Left renal cortex interstitium (tissue), 4 donors: ENCODE results near the gene NFYB. TPM values are rescaled to one million over a fixed set of nuclear protein-coding genes. Genes with fewer than 3 reads are reported as not detected.
"Not testable (repeated sequence)": the region's sequence is repeated elsewhere in the genome, so short reads cannot be mapped to it uniquely, and the experiment has no call there.

Experiments used
- DNase-seq, 4 donors: peaks; one replicate each; pipeline ENCODE4 v3.0.0-alpha.2; 2013; ENCODE audit warnings: low read depth in 4 of 4, low spot score in 2 of 4, missing footprints in 1 of 4
- polyA plus RNA-seq, 4 donors: library from polyadenylated mRNA; unstranded; fragments of 120-200 nt; gene quantifications; one replicate each; pipeline ENCODE4 v1.2.1, GENCODE V29; 2013; ENCODE audit not compliant: insufficient read length in 4 of 4

Gene NFYB
- polyA plus RNA-seq = 100 to 1,000 TPM in 2 of 4 donors, 10 to 100 TPM in 2; 85.0 to 120 (median 95.6) TPM

DNA sequence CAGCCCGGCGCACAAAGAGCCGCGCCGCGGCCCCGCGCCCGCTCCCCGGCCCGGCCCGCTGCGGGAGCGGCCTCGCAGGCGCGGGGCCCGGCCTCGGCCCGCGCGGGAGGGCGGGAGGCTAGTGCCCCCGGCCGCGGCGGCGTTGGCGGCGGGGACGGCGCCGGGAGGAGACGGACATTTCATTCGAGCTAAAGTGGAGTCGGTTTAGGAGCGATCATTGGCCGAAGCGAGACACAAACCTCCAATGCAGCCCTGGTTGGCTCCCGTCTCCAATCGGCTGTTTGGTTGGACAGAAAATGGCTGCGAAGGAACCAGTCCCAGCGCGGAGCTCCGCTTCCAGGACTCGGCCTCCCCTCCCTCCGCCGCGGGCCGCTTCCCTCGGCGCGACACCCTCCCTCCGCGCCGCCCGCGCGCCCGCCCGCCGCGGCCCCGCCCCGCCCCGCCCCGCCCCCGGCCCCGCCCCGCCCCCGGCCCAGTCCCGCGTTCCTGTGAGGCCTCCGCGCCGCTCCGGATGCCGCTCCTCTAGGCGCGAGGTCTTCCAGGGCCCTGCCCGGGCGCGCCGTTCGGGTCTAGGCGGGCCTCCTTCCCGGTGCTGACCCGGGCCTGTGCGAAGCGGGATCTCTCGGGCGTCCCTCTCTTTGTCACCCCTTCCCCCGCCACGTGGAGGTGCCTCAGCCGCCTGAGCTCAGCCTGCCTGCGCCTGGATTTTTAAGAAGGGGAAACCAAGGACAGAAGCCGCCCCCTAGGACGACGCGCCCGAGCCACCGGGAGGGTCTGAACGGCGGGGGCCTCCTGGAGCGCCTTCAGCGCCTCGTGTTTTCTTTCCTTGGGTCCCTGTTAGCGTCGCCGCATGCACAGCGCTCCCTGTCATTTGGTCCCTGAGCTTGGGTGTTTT is at the start of gene NFYB:
TSS of gene NFYB (minus strand) at position 309 of the 895 bp plus-strand sequence. CDS start 2,757 bp downstream, outside the sequence.
- DNase-seq = peak; percentile 77 to 91 (median 87)

DNA sequence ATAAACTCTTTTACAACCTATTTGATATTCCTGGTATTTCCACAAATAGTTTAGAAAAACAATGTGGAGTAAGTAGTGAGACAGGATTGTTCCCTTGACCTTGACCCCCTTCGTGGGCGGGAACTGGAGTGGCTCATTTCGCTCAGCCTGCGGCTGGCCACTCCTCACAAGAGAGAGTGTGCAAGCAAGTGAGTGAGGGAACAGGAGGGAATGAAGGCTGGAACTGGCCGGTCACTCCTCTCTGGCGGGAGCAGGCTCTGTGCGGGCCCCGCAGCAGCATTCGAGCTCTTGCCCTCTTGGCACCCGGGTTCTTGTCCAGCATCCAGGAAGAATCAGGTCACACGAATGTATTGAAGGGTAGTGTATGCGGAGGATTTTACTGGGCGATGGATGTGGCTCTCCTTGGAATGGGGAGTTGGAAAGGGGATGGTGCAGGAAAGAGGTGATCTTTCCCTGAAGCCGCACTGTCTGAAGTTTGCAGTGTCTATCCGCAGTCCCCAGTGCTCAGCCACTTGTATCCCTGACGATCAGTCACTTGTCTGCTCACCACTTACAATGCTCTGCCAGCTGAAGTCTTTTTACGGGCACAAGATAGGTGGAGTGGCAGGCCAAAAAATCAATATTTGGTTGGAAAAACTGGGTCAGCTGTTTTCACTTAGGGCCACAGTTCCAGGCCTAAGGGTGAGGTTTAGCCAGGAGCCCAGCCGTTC is 49.6 kb upstream of the NFYB start:
- DNase-seq = no peak

DNA sequence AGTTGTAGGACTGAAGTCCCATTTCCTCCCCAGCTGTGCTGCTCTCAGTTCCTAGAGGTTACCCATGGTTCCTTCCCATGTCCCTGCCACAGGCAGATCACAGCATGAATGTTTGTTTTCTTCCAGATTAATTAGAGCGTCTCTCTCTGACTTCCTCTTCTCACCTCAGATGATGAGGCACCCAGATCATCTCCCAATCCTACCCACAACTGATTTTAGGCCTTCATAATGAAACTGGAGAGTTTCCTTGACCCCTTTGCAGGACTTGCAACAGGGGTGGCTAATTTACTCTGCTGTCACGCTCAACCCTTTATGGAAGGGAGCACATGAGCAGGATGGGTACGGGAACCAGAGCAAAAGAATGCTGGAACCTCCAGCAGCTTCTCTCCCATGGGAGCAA is 45.4 kb upstream of the NFYB start:
- no peak for DNase-seq

DNA sequence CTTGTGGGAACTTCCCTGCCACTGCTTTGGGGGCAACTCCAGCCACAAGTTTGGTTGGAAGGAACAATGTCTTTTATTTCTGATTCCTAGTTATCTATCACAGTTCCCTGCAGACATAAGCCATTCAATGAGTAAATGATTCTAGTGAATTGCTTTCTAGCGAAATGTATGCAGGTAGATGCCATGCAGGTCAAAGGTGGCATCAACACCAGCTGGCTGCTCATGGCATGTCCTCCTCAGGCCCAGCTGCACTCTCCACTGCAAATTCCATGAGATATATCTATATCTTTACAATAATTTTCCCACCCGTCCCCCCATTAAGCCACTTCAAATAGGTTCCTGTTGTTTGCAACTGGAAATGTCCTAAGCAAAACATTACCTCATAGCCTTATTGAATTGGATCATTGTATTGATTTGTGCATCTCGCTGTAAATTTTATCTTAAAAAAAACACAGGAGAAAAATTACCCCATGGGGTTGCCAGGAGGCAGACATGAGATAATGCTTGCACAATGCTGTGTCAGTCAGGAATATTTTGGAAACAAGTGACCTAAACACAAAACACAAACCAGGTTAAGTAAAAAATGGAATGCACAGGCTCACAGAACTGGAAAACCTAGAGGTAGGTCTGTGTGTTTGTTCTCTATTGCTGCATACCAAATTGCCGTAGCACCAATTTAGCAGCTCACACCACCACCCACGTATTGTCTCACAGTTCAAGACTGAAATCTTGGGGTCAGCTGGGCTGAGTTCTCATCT is 44.8 kb upstream of the NFYB start:
- DNase-seq = no peak

DNA sequence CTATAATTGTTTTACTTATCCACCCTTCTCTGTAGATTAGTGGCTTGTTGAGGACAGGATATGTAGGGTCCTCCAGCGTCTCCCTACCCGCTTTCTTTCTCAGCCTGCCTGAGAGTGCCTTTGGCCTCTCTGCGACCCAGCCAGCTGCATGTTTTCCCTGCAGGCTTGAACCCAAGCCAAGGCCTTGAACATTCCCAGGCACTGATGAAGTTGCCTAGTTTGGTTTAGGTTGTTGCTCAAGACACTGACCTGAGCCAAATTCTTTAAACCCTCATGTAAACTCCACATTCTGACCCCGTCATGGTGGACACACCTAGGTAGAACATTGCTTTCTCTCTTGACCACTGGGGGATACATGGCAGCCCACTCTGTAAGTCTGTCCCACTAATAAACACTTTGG is 44.1 kb upstream of the NFYB start:
- DNase-seq = no peak

DNA sequence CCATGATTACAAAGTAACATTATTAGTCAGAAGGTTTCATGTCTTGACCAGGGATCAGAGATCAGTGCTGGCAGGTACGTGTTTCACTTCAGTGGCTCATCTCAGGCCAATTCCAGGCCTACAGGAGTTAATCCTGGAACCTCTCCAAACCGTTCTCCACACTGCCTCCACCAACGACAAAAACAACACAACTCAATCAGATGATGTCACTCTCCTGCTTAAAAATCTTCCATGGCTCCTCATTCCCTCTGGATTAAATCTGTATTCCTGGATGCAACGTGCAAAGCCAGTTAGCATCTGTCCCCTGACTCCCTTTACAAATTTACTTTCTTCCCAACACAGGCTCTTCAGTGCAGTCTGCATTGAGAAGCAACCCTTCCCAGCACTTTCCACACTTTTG is 43.3 kb upstream of the NFYB start:
- DNase-seq = no peak

DNA sequence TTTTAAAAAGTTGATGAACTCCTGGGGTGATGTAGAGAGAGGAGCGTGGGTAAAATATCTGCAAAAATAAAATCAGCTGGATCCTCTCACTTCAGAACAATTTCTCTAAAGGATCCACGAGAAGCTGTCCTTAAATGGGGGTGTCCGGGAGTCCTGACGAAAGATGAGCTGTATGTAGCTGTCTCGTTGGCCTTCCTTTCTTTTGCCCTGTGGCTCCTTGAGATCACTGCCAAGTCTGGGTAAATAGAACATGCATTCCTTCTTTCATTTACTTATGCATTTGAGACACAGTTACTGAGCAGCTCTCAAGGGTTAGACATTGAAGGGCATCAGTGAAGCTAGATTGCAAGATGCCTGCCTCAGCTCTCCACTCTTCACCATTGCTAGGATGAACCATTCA is 42.4 kb upstream of the NFYB start:
- no peak for DNase-seq

DNA sequence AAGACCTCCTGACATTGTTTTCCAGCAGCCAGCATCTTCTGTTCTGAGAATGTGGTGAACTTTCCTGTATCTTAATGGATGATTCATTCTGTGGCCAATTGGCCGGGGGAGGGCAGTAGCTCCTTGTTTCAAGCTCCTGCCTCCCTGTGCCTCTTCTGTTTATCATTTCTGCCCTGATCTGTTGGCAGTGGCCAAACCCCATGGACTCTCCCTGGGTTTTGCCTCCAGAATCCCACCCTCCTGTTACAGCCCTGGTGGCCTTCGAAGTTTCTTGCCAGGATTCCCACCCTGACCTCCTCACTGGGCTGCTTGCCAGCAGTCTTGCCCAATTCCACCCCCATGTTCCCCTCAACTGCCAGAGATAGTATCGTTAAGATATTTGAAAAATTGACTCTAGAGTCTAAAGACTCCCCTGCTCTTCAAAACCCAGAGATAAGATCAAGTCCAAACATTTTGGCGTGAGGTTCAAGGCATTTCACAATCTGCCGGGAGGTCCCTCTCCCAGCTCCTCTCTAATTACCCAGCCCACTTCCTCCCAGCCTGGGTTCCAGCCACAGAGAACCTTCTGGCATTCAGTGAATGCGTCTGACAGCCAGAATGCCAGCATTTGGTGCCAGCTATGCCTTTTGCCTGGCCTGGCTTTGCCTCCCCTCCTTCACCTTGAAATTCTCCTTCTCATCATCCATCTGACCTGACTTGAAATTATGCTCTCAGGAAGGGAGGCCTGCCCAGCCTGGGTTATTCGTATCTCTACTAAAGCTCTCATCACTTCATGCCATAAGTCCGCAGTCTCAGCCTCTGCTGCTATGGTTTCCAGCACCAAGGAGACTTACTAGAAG is 39.9 kb upstream of the NFYB start:
- DNase-seq = no peak

DNA sequence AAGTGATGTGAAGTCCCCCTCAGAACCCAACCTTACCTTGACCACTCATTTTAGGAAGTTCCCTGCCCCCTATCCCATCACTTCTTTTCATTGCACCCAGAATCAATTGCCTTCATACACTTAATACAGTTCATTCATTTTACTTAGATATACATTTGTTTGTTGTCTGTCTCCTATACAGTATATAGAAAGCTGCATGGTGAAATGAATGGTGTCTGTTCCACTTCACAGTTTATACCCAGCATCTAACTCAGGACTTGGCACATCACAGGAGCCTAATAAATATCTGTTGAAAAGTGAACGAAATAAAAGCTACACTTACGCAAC is 39.3 kb upstream of the NFYB start:
- no peak for DNase-seq

DNA sequence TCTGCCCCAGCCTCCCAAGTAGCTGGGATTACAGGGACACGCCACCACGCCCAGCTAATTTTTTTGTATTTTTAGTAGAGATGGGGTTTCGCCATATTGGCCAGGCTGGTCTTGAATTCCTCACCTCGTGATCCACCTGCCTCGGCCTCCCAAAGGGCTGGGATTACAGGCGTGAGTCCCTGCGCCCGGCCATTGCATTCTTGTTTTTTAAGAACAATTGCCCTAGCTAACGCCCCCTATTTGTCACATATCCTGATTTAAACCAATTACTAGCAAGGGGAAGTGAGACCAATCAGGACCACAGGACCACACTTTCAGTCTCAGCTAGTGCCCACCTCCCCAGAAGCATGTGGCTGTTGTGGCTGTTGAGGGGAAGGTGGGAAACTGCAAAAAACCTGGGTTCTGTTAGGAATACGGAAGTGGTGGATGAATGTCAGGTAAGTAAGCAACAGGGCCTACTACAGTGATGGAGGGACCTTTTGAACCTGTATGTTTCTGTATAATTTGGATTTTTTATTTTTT is 37.8 kb upstream of the NFYB start:
- no peak for DNase-seq

DNA sequence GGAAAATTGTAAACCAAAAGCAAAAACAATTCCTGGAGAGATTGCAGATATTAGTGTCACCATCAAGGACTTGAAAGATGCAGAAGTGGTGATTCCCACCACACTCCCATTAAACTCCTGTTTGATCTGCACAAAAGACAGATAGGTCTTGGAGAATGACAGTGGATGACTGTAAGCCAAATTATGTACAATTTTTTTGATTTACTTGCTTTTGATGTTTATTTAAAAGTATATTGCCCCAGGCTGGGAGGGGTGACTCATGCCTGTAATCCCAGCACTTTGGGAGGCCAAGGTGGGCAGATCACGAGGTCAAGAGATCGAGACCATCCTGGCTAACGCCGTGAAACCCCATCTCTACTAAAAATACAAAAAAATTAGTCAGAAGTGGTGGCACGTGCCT is 35.8 kb upstream of the NFYB start:
- not testable (repeated sequence) for DNase-seq

DNA sequence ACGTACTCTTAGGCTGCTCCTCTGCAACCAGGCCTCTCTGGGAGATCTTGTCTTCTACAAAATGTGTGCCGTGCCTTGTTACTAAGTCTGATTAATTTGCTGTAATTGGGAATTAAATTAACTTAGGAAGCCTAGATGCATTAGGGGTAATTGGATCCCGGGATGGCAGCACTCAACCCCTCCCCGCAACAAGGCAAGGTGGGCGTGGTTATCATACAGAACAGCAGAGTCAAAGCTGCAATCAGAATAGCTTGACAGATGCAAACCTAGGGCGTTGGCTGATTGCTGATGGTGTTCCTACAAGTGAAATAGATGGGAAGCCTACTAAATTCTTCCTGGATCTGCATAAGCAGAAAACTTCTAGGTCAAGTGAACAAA is 34.5 kb upstream of the NFYB start:
- no peak for DNase-seq

DNA sequence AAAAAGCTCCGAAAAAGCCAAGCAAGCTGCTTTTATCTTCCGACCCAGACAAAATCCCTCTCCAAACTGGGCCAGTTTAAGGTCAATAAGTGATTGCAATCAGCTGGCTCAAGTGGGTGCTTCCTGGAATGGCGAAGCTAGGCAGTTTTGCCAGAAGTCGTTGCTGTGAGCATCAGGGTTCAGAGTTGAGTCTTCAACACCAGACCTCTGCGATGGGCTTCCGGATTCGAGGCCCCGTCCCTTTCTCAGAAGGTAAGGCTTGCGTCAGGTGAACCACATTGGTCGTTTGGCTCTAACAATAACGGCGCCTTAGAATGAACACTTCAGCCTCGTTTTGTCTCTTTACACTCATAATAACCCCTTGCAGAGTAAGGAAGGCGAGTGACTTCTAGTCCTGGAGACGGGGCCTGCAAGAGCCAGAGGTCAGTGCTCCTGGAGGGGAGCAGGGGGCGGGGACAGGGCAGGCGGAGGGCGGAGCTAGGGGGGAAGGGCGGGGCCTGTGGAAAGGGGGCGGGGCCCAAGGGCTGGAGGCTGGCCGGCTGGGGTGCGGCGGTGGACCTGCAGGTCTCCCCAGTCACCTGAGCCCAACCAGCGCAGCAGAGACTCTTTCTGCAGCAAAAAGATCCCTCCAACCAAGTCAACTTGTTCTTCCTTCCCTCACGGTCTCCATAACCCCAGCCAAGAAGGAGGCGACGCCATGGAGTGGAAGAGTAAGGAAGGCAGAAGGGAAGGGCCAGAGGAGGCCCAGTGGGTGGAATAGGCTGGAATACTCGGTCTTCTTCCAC is 34.0 kb upstream of the NFYB start:
- DNase-seq = no peak

DNA sequence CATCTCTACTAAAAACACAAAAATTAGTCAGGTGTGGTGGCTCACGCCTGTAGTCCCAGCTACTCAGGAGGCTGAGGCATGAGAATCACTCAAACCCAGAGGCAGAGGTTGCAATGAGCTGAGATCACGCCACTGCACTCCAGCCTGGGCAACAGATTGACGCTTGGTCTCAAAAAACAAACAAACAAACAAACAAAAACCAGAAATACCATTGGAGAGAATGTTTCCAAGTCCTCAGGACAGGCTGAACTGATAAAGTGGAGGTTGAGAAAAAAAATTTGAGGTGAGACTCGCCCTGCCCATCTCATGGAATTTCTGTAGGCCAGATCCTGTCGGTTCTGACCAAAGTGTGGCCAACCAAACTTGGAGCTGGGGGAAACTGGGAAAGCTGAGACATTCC is 30.6 kb upstream of the NFYB start:
- DNase-seq = no peak

DNA sequence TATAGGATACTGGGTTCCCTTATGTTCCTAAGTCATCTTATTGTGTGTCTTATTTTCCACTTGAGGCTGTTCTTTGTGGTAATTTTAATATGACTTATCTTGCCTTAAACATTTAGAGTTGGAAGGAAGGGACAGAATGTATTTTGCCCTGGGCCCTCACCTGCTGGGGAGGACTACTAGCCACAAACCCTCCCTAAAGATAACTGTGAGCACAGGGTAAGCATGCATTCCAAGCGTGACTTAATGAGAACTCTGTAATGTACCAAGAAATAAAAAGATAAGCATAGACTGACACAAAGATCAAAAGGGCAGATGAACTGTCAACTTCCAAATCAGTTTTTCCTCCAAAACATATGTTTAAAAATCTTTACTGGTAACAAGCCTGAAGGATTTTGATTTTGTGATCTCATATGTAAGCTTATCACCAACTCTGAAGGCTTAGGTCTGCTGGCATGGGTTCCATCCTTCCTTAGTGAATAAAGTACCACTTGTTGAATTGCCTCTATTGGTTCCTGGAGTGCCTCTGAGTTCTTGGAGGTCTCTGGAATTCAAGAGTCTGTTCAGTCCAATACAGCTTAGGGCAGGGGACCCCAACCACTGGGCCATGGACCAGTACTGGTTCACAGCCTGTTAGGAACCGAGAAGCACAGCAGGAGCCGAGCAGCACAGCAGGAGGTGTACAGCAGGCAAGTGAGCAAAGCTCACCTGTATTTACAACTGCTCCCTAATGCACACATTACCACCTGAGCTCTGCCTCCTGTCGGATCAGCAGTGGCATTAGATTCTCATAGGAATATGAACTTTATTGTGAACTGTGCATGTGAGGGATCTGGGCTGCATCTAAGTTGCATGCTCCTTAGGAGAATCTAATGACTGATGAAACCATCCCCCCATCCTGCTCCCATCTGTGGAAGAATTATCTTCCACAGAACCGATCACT is 29.8 kb upstream of the NFYB start:
- no peak for DNase-seq

DNA sequence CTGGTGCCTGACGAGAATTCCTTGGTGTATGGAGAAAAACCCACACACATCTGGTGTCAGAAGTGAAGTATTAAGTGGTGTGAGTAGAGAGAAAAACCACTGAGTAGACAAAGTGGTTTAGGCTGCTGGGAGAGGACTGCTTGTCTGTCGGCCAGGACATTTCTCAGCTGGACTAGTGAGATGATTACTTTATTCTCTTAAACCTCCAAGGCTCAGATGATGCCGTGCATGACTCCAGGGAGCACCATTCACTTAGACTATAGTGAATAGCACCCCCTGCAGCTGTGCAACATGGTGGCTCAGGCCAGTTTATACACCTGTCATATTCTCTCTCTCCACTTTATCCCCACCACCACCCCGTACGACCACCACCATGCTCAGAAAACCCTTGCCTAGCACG is 28.5 kb upstream of the NFYB start:
- DNase-seq = no peak

DNA sequence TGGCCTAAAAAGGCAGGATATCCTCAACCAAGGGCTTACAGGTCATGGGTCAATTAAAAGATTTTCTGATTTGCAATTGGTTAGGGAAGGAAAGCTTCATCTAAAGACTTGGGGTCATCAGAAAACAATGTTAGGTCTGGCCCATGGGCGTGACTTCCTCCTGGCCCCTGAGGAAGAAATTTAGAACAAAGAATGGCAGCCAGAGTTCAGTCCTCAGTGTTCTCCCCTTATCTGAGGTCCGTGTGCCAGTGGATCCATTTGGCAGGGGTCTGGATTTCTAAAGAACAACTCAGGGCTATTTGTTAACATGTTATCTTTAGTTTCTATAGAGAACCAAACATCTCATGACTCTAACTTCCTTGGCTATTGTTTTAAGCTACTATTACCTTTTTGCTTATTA is 27.8 kb upstream of the NFYB start:
- no peak for DNase-seq

DNA sequence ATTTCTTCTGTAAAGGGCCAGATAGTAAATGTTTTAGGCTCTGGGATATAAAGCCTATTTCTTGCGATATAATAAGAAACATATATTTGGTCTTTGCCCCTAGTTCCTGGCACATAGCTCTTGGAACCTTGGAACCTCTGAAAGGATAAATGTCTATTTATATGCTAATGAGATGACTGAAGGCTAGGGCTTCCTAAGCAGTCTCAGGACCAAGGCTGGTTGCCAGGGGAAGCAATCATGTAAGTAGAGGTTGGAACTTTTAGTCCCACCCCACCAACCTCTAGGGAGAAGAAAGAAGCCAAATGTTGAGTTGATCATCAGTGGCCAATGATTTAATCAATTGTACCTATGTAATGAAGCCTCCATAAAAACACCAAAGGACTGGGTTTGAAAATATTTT is 26.6 kb upstream of the NFYB start:
- no peak for DNase-seq
